Spleen (tissue), 11 donors: ENCODE data around the gene MPDU1. TPM values are rescaled to one million over a fixed set of nuclear protein-coding genes. Genes with fewer than 3 reads are reported as not detected.

Experiments
- DNase-seq: peaks from one replicate; pipeline ENCODE4 v3.0.0-alpha.2; 2020
- H3K27ac ChIP-seq, 8 donors: fragments of 200-600 bp; sonication (generic) in 7 of 8; 1 replicate in 4 of 8; 2 replicates in 4 of 8; pipeline versions ENCODE4 v1.5.0 to v1.8.0; 2016 to 2021; ENCODE audit warnings: inconsistent platforms in 4 of 8, mild to moderate bottlenecking in 4 of 8, moderate library complexity in 1 of 8
- H3K27me3 ChIP-seq, 7 donors: fragments of 200-600 bp; sonication (generic) in 6 of 7; replicated peaks in 1 of 7; 1 replicate in 4 of 7; 2 replicates in 3 of 7; pipeline versions ENCODE4 v1.5.0 to v1.8.0; 2016 to 2021; ENCODE audit warnings: inconsistent platforms in 3 of 7, mild to moderate bottlenecking in 1 of 7
- H3K36me3 ChIP-seq, 6 donors: fragments of 200-600 bp; sonication (generic) in 5 of 6; 1 replicate in 4 of 6; 2 replicates in 2 of 6; pipeline versions ENCODE4 v1.5.0 to v1.8.0; 2016 to 2021; ENCODE audit warnings: inconsistent platforms in 2 of 6
- H3K4me1 ChIP-seq, 6 donors: fragments of 200-600 bp; sonication (generic) in 5 of 6; 1 replicate in 3 of 6; 2 replicates in 3 of 6; pipeline versions ENCODE4 v1.5.0 to v1.8.0; 2016 to 2021; ENCODE audit warnings: inconsistent platforms in 3 of 6
- H3K4me3 ChIP-seq, 8 donors: fragments of 200-600 bp; sonication (generic) in 7 of 8; 1 replicate in 4 of 8; 2 replicates in 4 of 8; pipeline versions ENCODE4 v1.5.0 to v1.8.0; 2016 to 2021; ENCODE audit warnings: inconsistent platforms in 4 of 8, mild to moderate bottlenecking in 4 of 8, moderate library complexity in 2 of 8
- H3K9me3 ChIP-seq, 8 donors: fragments of 200-600 bp; sonication (generic) in 7 of 8; 1 replicate in 4 of 8; 2 replicates in 4 of 8; pipeline versions ENCODE4 v1.5.0 to v1.8.0; 2016 to 2021; ENCODE audit warnings: inconsistent platforms in 4 of 8
- POLR2A ChIP-seq, 3 donors: fragments of 450-650 bp; IDR thresholded peaks; one replicate each; pipeline ENCODE4 v1.5.1; 2017; ENCODE audit warnings: antibody characterized with exemption in 3 of 3, mild to moderate bottlenecking in 1 of 3
- POLR2AphosphoS5 ChIP-seq, 3 donors: sonication (generic); formaldehyde crosslinking; IDR thresholded peaks; one replicate each; pipeline ENCODE4 v1.5.1; 2017; ENCODE audit warnings: antibody characterized with exemption in 3 of 3
- WGBS, 5 donors: extraction: QIAGEN DNeasy Blood & Tissue Kit in 3 of 5; methylation state at CpG; one replicate each; pipeline versions ENCODE4 v1.1.5 to v1.1.7; 2013 to 2018; 5-methylcytosine and 5-hydroxymethylcytosine counted together
- intact Hi-C: fragments of 100-400 bp; cut with DNase I; formaldehyde crosslinking; loops from one replicate; pipeline ENCODE4 v1.15.0; 2023; ENCODE audit warnings: low total_unique reads
- polyA plus RNA-seq, 3 donors: library from polyadenylated mRNA; stranded (reverse); fragments of 200-250 nt; gene quantifications; one replicate each; pipeline ENCODE4 v1.2.1, GENCODE V29; 2013
- total RNA-seq, 7 donors: library from RNA; depleted of rRNA in 3 of 7; stranded (reverse); fragments of >200 nt in 3 of 7; fragmentation: NEBNext Ultra II Directional in 4 of 7; extraction: Animal tissue kit (Norgen Biotek cat#: 25700) in 4 of 7; gene quantifications; one replicate each; pipeline versions ENCODE4 v1.1.0 to v1.2.1, GENCODE V29; 2016 to 2021
- TF ChIP-seq, protein P1 (sequence below), 11 experiments: fragments of 200-600 bp in 7 of 11; fragments of 450-650 bp in 4 of 11; sonication (generic) in 4 of 11; IDR thresholded peaks in 8 of 11; conservative IDR thresholded peaks in 3 of 11; 1 replicate in 7 of 11; 2 replicates in 4 of 11; pipeline versions ENCODE4 v1.4.0 to v1.8.0; 2016 to 2021; ENCODE audit warnings: antibody characterized with exemption in 11 of 11, inconsistent platforms in 4 of 11, mild to moderate bottlenecking in 1 of 11
- donor health status: healthy with polysubstance abuse.
- donor health status: DM: no; HTN: no; CAD: no; lungs with moderate emphysema.
- donor health status: DM: no; HTN: no; CAD: no.
- donor health status: Bipolar disorder and iron deficiency.
- donor health status: healthy.
- donor health status: DM: no; HTN: no; CAD: no.
- donor health status: DM: yes; HTN: yes; CAD: no.

Gene MPDU1
- total and polyA plus RNA-seq, 10 donors: 35.5 to 163 (median 55.4) TPM

GRCh38 chr17:7629939-7630571, 46.4 kb downstream of the MPDU1 start, which contains the start of gene SHBG:
TSS of gene SHBG (plus strand) at chr17:7630135. CDS start at chr17:7630173, 38 bp downstream.
- H3K27ac ChIP-seq: no peak within 1 kb of the TSS
- no peaks in the 10 kb centered on the region for H3K9me3 ChIP-seq
- no peak for TF ChIP-seq POLR2A (IDR thresholded peaks at IDR 0.05)
- TF ChIP-seq POLR2AphosphoS5 (IDR thresholded peaks at IDR 0.05): no peak
- TF ChIP-seq, protein P1, sequence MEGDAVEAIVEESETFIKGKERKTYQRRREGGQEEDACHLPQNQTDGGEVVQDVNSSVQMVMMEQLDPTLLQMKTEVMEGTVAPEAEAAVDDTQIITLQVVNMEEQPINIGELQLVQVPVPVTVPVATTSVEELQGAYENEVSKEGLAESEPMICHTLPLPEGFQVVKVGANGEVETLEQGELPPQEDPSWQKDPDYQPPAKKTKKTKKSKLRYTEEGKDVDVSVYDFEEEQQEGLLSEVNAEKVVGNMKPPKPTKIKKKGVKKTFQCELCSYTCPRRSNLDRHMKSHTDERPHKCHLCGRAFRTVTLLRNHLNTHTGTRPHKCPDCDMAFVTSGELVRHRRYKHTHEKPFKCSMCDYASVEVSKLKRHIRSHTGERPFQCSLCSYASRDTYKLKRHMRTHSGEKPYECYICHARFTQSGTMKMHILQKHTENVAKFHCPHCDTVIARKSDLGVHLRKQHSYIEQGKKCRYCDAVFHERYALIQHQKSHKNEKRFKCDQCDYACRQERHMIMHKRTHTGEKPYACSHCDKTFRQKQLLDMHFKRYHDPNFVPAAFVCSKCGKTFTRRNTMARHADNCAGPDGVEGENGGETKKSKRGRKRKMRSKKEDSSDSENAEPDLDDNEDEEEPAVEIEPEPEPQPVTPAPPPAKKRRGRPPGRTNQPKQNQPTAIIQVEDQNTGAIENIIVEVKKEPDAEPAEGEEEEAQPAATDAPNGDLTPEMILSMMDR (IDR thresholded peaks at IDR 0.05 in 8 of 11, conservative IDR thresholded peaks at IDR 0.05 in 3 of 11): no peak
- peaks cover 9 to 32% (median 19%) of the 10 kb centered on the region in 6 donors for H3K4me1 ChIP-seq
- intact Hi-C loops: loop anchor here (10.0 kb wide), 1 partner anchor 55 kb away; the partner anchor contains the start of genes TP53 and WRAP53
- 82 to 93% (median 86%) methylated on average over 13 of the region's 13 CpGs for WGBS, 5 donors
- peaks cover 0 to 9% (median 0%) of the 10 kb centered on the region in 7 donors for H3K27me3 ChIP-seq
- no peak within 1 kb of the TSS for H3K4me3 ChIP-seq
- H3K36me3 ChIP-seq: peaks cover 0 to 13% (median 0%) of the 10 kb centered on the region in 6 donors
- DNase-seq: no peak

DNA sequence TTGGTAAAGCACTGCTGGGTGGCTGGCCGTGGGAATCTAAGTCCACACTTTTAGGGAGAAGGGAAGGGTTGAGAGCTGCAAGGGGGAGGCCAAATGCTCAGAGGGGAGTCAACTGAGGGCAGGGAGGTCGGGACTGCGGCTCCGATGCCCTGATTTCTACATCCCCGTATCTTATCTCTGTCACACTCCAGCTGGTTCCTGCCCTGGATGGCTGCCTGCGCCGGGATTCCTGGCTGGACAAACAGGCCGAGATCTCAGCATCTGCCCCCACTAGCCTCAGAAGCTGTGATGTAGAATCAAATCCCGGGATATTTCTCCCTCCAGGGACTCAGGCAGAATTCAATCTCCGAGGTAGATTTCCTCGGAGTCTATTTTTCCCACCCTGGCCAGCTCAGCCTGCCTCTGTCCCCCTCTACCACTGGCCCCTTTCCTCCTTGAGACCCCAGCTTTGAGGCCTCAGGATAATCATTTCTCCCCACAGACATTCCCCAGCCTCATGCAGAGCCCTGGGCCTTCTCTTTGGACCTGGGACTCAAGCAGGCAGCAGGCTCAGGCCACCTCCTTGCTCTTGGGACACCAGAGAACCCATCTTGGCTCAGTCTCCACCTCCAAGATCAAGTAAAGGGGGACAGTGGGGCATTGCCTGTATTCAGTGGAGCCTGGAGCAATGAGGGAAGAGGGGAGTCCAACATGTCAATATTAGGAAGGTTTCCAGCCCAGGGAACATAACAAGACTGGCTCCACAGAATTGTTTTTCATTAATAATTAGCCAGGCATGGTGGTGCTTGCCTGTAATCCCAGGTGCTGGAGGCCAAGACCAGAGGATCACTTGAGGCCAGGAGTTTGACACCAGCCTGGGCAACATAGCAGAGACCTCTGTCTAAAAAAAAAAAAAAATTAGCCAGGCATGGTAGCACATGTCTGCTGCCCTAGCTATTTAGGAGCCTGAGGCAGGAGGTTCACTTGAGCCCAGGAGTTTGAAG, 48.0 kb downstream of the MPDU1 start:
- Histone ChIP-seq H3K4me3 (no peak overlapping the region), H3K9me3 (no peaks in the 10 kb centered on the region), H3K27me3 (peaks cover 0 to 9% (median 0%) of the 10 kb centered on the region in 7 donors), H3K36me3 (no peaks in the 10 kb centered on the region), H3K27ac (no peak overlapping the region), H3K4me1 (peaks cover 6 to 19% (median 13%) of the 10 kb centered on the region in 6 donors)
- intact Hi-C loops: no loop called here
- DNase-seq: no peak
- WGBS, 5 donors: 67 to 85% (median 77%) methylated on average over 11 of the region's 11 CpGs
- peak in 2 of 3 donors; percentile 50 to 51 for TF ChIP-seq POLR2AphosphoS5 (IDR thresholded peaks at IDR 0.05)
- TF ChIP-seq POLR2A (IDR thresholded peaks at IDR 0.05): no peak
- TF ChIP-seq, protein P1 (IDR thresholded peaks at IDR 0.05 in 8 of 11, conservative IDR thresholded peaks at IDR 0.05 in 3 of 11): no peak

DNA sequence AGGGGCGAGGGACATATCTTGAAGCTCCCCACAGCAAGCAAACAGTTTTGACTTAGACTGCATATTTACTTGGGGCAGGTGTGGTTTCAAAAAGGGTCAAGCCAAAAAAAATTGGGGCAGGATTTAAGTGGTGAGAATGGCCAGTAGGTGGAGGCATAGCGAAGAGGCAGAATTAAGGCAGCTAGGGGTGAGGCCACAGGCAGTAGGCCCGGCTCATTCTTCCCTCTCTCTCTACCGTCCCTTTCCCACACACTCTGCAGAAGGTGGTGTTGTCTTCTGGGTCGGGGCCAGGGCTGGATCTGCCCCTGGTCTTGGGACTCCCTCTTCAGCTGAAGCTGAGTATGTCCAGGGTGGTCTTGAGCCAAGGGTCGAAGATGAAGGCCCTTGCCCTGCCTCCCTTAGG, 48.8 kb downstream of the MPDU1 start:
- TF ChIP-seq, protein P1 (IDR thresholded peaks at IDR 0.05 in 8 of 11, conservative IDR thresholded peaks at IDR 0.05 in 3 of 11): peak in 9 of 11 experiments; percentile 8 to 58 (median 43)
- TF ChIP-seq POLR2AphosphoS5 (IDR thresholded peaks at IDR 0.05): no peak
- H3K4me3 ChIP-seq: no peak overlapping the region
- H3K4me1 ChIP-seq: peaks cover 3 to 13% (median 8%) of the 10 kb centered on the region in 6 donors
- 39 to 50% (median 46%) methylated on average over 6 of the region's 6 CpGs for WGBS, 5 donors
- DNase-seq: no peak
- no peaks in the 10 kb centered on the region for H3K36me3 ChIP-seq
- no peak overlapping the region for H3K27ac ChIP-seq
- intact Hi-C loops: no loop called here
- peaks cover 0 to 9% (median 0%) of the 10 kb centered on the region in 7 donors for H3K27me3 ChIP-seq
- no peaks in the 10 kb centered on the region for H3K9me3 ChIP-seq
